Measurements from ENCODE around the gene COX4I1.

- TF ChIP-seq CTCF (IDR thresholded peaks at IDR 0.05) (no peak), POLR2AphosphoS5 (IDR thresholded peaks at IDR 0.05) (no peak)
Observed at GRCh38 chr16:85842435-85842834, 42.9 kb downstream of the COX4I1 start.
